Jurkat, Clone E6-1 (cell line): ENCODE measurements around the gene FSTL3.
"Not testable (repeated sequence)": the region's sequence is repeated elsewhere in the genome, so short reads cannot be mapped to it uniquely, and the experiment has no call there.

ENCODE experiments used
- DNase-seq: peaks from one replicate; pipeline ENCODE4 v3.0.0-alpha.2; 2011; ENCODE audit warnings: low read depth, low spot score
- H3K4me3 ChIP-seq: 2 replicates; pipeline ENCODE4 v1.5.1; 2011; ENCODE audit warnings: mild to moderate bottlenecking, low read length, control low read depth, moderate library complexity

The FSTL3 gene

GRCh38 chr19:726993-727956 lies 51.1 kb downstream of the FSTL3 start:
- no peak for DNase-seq
- no peak overlapping the region for H3K4me3 ChIP-seq

GRCh38 chr19:728011-728410 lies 51.8 kb downstream of the FSTL3 start:
- no peak for DNase-seq
- no peak overlapping the region for H3K4me3 ChIP-seq

- not testable (repeated sequence) for H3K4me3 ChIP-seq, DNase-seq
These were observed 53.4 kb downstream of the FSTL3 start for GRCh38 chr19:729564-729963.

GRCh38 chr19:729965-730668 lies 53.9 kb downstream of the FSTL3 start:
- H3K4me3 ChIP-seq, result no peak overlapping the region
- no peak for DNase-seq

GRCh38 chr19:731000-731399 lies 54.8 kb downstream of the FSTL3 start:
- DNase-seq, result no peak

GRCh38 chr19:732148-733069 lies 56.2 kb downstream of the FSTL3 start:
- no peak overlapping the region for H3K4me3 ChIP-seq
- DNase-seq, result no peak

More at GRCh38 chr19:731000-731399, 54.8 kb downstream of the FSTL3 start:
- H3K4me3 ChIP-seq, result no peak overlapping the region
